ENCODE measurements around the gene OPN1MW2.
"Not testable (repeated sequence)": the region's sequence is repeated elsewhere in the genome, so short reads cannot be mapped to it uniquely, and the experiment has no call there.

GRCh38 chrX:154257282-154257681 lies 37.7 kb downstream of the OPN1MW2 start, which contains the start of gene OPN1MW3:
- TF ChIP-seq POLR2A (IDR thresholded peaks at IDR 0.05; ENCODE audit: low read depth, low read length); TAF1 (IDR thresholded peaks at IDR 0.05; ENCODE audit: low read depth, low read length); POLR2AphosphoS5 (IDR thresholded peaks at IDR 0.05; ENCODE audit: low read depth, low read length); POU2F2 (IDR thresholded peaks at IDR 0.05; ENCODE audit: low read depth, low read length); PAX5 (IDR thresholded peaks at IDR 0.05; ENCODE audit: insufficient read depth, low read length, severe bottlenecking): not testable (repeated sequence)
